K562 (cell line): ENCODE results near the gene ZNF189. TPM values are rescaled to one million over a fixed set of nuclear protein-coding genes. Genes with fewer than 3 reads are reported as not detected.

Experiments used
- NCOA2 ChIP-seq, 2 experiments: fragments of 450-650 bp; IDR thresholded peaks; 2 replicates each; pipeline ENCODE4 v1.6.1; 2018; ENCODE audit warnings: mild to moderate bottlenecking in 2 of 2, moderate library complexity in 1 of 2; ENCODE audit not compliant: partially characterized antibody in 2 of 2
- PML ChIP-seq: IDR thresholded peaks from 2 replicates; pipeline ENCODE4 v1.6.1; 2012; ENCODE audit warnings: low read length, inconsistent platforms
- polyA plus RNA-seq, 8 experiments: library from polyadenylated mRNA; depleted of rRNA in 4 of 8; stranded (reverse) in 5 of 8; unstranded in 3 of 8; fragments of >200 nt; fragmentation: Nextera tagmentation in 2 of 8; fragmentation: Illumina TruSeq in 1 of 8; extraction: Ambion mirVana in 2 of 8; extraction: Trizol in 1 of 8; gene quantifications; 2 replicates each; pipeline versions ENCODE4 v1.2.1 to v1.2.3, GENCODE V29; 2011 to 2014; ENCODE audit warnings: inconsistent platforms in 1 of 8, missing spikeins in 1 of 8
- total RNA-seq, 7 experiments: library from RNA; depleted of rRNA in 6 of 7; stranded (reverse); fragments of >200 nt in 6 of 7; fragmentation: Illumina TruSeq in 2 of 7; extraction: Trizol in 2 of 7; gene quantifications; 2 replicates each; pipeline versions ENCODE4 v1.2.1 to v1.2.3, GENCODE V29; 2011 to 2021; ENCODE audit warnings: low replicate concordance in 1 of 7
- TF ChIP-seq, protein P1 (sequence below), 2 experiments: fragments of 450-650 bp; formaldehyde crosslinking in 1 of 2; IDR thresholded peaks; 2 replicates each; pipeline versions ENCODE4 v1.4.0 to v1.6.1; 2014 to 2020; ENCODE audit warnings: mild to moderate bottlenecking in 2 of 2, borderline replicate concordance in 1 of 2, low read depth in 1 of 2
- TF ChIP-seq, protein P2 (sequence below): sonication (generic); formaldehyde crosslinking; IDR thresholded peaks from 2 replicates; pipeline ENCODE4 v1.8.1; 2023; ENCODE audit warnings: missing genetic modification reagents, mild to moderate bottlenecking, borderline replicate concordance

ZNF189 gene
- total and polyA plus RNA-seq, 9 of the 15 experiments (the other 6 are each of a cell fraction or from before 2014, with no cell fraction given) = 2.4 to 15.3 (median 6.4) TPM

DNA sequence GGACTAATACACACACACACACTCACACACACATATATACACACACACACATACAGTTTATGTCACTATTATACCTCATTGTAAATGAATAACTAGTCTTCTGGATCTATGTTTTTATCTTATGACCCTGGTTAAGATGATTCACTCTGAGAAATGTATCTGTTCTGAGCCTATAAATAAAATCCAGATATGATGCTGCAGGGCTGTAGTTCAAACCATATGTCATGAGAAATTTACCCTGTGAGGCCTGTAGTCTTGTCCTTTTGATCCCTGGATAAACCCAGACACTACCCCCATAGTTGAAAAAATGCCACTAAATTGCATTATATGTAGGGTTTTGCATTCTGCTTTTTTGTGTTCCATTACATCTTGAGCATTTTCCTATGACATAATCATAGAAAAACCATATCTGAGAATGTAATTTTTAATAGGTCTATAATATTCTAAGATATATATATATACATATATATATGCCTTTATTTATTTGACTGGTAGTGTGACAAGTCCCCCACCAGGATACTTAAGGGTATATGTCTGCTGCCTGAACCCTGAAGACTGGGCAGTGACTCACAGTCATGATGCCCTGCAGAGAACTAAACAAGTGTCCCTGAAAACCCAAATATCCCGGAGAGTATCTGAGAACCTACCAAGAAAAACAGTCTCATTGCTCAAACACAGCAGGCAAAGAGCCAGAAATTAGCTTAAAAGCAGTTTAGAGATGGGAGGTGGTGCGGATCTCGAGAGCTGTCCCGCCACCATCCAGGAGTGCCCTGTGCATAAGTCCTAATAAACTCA is 55.3 kb downstream of the ZNF189 start (continued):
- TF ChIP-seq, protein P1, sequence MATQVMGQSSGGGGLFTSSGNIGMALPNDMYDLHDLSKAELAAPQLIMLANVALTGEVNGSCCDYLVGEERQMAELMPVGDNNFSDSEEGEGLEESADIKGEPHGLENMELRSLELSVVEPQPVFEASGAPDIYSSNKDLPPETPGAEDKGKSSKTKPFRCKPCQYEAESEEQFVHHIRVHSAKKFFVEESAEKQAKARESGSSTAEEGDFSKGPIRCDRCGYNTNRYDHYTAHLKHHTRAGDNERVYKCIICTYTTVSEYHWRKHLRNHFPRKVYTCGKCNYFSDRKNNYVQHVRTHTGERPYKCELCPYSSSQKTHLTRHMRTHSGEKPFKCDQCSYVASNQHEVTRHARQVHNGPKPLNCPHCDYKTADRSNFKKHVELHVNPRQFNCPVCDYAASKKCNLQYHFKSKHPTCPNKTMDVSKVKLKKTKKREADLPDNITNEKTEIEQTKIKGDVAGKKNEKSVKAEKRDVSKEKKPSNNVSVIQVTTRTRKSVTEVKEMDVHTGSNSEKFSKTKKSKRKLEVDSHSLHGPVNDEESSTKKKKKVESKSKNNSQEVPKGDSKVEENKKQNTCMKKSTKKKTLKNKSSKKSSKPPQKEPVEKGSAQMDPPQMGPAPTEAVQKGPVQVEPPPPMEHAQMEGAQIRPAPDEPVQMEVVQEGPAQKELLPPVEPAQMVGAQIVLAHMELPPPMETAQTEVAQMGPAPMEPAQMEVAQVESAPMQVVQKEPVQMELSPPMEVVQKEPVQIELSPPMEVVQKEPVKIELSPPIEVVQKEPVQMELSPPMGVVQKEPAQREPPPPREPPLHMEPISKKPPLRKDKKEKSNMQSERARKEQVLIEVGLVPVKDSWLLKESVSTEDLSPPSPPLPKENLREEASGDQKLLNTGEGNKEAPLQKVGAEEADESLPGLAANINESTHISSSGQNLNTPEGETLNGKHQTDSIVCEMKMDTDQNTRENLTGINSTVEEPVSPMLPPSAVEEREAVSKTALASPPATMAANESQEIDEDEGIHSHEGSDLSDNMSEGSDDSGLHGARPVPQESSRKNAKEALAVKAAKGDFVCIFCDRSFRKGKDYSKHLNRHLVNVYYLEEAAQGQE (IDR thresholded peaks at IDR 0.05; ENCODE audit: borderline replicate concordance) = no peak
- TF ChIP-seq, protein P1 (CRISPR knock-in tag; IDR thresholded peaks at IDR 0.05; ENCODE audit: low read depth) = no peak
- TF ChIP-seq PML (no peak), NCOA2 (IDR thresholded peaks at IDR 0.05; ENCODE audit: partially characterized antibody in 2 of 2) (no peak)
- TF ChIP-seq, protein P2, sequence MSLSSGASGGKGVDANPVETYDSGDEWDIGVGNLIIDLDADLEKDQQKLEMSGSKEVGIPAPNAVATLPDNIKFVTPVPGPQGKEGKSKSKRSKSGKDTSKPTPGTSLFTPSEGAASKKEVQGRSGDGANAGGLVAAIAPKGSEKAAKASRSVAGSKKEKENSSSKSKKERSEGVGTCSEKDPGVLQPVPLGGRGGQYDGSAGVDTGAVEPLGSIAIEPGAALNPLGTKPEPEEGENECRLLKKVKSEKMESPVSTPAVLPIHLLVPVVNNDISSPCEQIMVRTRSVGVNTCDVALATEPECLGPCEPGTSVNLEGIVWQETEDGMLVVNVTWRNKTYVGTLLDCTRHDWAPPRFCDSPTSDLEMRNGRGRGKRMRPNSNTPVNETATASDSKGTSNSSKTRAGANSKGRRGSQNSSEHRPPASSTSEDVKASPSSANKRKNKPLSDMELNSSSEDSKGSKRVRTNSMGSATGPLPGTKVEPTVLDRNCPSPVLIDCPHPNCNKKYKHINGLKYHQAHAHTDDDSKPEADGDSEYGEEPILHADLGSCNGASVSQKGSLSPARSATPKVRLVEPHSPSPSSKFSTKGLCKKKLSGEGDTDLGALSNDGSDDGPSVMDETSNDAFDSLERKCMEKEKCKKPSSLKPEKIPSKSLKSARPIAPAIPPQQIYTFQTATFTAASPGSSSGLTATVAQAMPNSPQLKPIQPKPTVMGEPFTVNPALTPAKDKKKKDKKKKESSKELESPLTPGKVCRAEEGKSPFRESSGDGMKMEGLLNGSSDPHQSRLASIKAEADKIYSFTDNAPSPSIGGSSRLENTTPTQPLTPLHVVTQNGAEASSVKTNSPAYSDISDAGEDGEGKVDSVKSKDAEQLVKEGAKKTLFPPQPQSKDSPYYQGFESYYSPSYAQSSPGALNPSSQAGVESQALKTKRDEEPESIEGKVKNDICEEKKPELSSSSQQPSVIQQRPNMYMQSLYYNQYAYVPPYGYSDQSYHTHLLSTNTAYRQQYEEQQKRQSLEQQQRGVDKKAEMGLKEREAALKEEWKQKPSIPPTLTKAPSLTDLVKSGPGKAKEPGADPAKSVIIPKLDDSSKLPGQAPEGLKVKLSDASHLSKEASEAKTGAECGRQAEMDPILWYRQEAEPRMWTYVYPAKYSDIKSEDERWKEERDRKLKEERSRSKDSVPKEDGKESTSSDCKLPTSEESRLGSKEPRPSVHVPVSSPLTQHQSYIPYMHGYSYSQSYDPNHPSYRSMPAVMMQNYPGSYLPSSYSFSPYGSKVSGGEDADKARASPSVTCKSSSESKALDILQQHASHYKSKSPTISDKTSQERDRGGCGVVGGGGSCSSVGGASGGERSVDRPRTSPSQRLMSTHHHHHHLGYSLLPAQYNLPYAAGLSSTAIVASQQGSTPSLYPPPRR (CRISPR knock-in tag) = no peak
